SK-N-SH (cell line): ENCODE measurements around the gene F13B. TPM values are rescaled to one million over a fixed set of nuclear protein-coding genes. Genes with fewer than 3 reads are reported as not detected.

Experiments used
- CTCF ChIA-PET: fragments of 300-600, 350-600 bp; formaldehyde crosslinking; extraction: SDS; loops from one replicate; lab custom pipeline; 2021; lab: Yijun Ruan, JAX
- POLR2A ChIA-PET: fragments of 350-600 bp; sonication (Branson Sonifier 250); formaldehyde crosslinking; extraction: SDS; loops from one replicate; lab custom pipeline; 2020; ENCODE audit warnings: antibody characterized with exemption, inconsistent platforms; lab: Yijun Ruan, JAX
- DNase-seq: peaks from one replicate; pipeline ENCODE4 v3.0.0; 2012
- H2AFZ ChIP-seq: fragments of 200-600 bp; sonication (generic); 2 replicates; pipeline ENCODE4 v1.8.1; 2016; ENCODE audit warnings: antibody characterized with exemption, mild to moderate bottlenecking, low read depth
- H3F3A ChIP-seq: fragments of 200-600 bp; sonication (generic); replicated peaks from 2 replicates; pipeline ENCODE3; 2016; ENCODE audit warnings: antibody characterized with exemption, mild to moderate bottlenecking; ENCODE audit not compliant: insufficient read depth
- H3K27ac ChIP-seq, 2 experiments: fragments of 200-500 bp in 1 of 2; fragments of 200-600 bp in 1 of 2; sonication (Bioruptor generic) in 1 of 2; sonication (generic), shearing (Covaris generic) in 1 of 2; 2 replicates each; pipeline versions ENCODE4 v1.5.1 to v1.6.1; 2014 to 2016; ENCODE audit warnings: low read depth in 2 of 2, inconsistent platforms in 1 of 2, low read length in 1 of 2, mild to moderate bottlenecking in 1 of 2, mixed read lengths in 1 of 2
- H3K27me3 ChIP-seq: fragments of 200-600 bp; sonication (generic), shearing (Covaris generic); 2 replicates; pipeline ENCODE4 v1.6.1; 2016; ENCODE audit warnings: mixed run types; ENCODE audit not compliant: insufficient read depth
- H3K36me3 ChIP-seq, 2 experiments: fragments of 200-500 bp in 1 of 2; fragments of 200-600 bp in 1 of 2; sonication (Bioruptor generic) in 1 of 2; sonication (generic) in 1 of 2; replicated peaks in 1 of 2; 2 replicates each; pipeline versions ENCODE3 to v1.5.1; 2014 to 2016; ENCODE audit warnings: low read length in 1 of 2, mild to moderate bottlenecking in 1 of 2; ENCODE audit not compliant: insufficient read depth in 2 of 2, control insufficient read depth in 1 of 2
- H3K4me1 ChIP-seq, 2 experiments: fragments of 200-500 bp in 1 of 2; fragments of 200-600 bp in 1 of 2; sonication (Bioruptor generic) in 1 of 2; sonication (generic), shearing (Covaris generic) in 1 of 2; 2 replicates each; pipeline versions ENCODE4 v1.5.1 to v1.6.1; 2014 to 2016; ENCODE audit warnings: low read depth in 1 of 2, low read length in 1 of 2, mixed run types in 1 of 2; ENCODE audit not compliant: insufficient read depth in 2 of 2, control insufficient read depth in 1 of 2
- H3K4me2 ChIP-seq: fragments of 200-600 bp; sonication (generic), shearing (Covaris generic); 2 replicates; pipeline ENCODE4 v1.6.1; 2017; ENCODE audit warnings: mixed run types
- H3K4me3 ChIP-seq, 2 experiments: fragments of 200-500 bp in 1 of 2; fragments of 200-600 bp in 1 of 2; sonication (Bioruptor generic) in 1 of 2; sonication (generic), shearing (Covaris generic) in 1 of 2; 2 replicates each; pipeline versions ENCODE4 v1.5.1 to v1.8.1; 2014 to 2016; ENCODE audit warnings: low read depth in 2 of 2, inconsistent platforms in 1 of 2, low read length in 1 of 2, mild to moderate bottlenecking in 1 of 2, mixed read lengths in 1 of 2, moderate library complexity in 1 of 2
- H3K79me2 ChIP-seq: fragments of 200-600 bp; sonication (generic); 2 replicates; pipeline ENCODE4 v1.8.1; 2017; ENCODE audit warnings: mild to moderate bottlenecking; ENCODE audit not compliant: insufficient read depth
- H3K9ac ChIP-seq: fragments of 200-600 bp; sonication (generic); 2 replicates; pipeline ENCODE4 v1.6.1; 2017; ENCODE audit warnings: mixed run types
- H3K9me2 ChIP-seq: fragments of 200-600 bp; sonication (generic); 2 replicates; pipeline ENCODE4 v1.6.1; 2017; ENCODE audit warnings: mixed run types
- H3K9me3 ChIP-seq: fragments of 200-600 bp; sonication (generic); 2 replicates; pipeline ENCODE4 v1.6.1; 2017; ENCODE audit warnings: mixed run types, mild to moderate bottlenecking, moderate library complexity
- H4K20me1 ChIP-seq: fragments of 200-600 bp; sonication (generic); 2 replicates; pipeline ENCODE4 v1.6.1; 2017; ENCODE audit warnings: mild to moderate bottlenecking, mixed run types; ENCODE audit not compliant: insufficient read depth
- EP300 ChIP-seq, 2 experiments: IDR thresholded peaks; 2 replicates each; pipeline versions ENCODE4 v1.4.0 to v1.6.1; 2012; ENCODE audit warnings: borderline replicate concordance in 1 of 2, low read depth in 1 of 2, low read length in 1 of 2
- FOSL2 ChIP-seq: IDR thresholded peaks from 2 replicates; pipeline ENCODE4 v1.4.0; 2012; ENCODE audit warnings: low read depth, mild to moderate bottlenecking, moderate library complexity, borderline replicate concordance
- FOXJ3 ChIP-seq: sonication (generic); formaldehyde crosslinking; IDR thresholded peaks from 2 replicates; pipeline ENCODE4 v1.5.1; 2020; ENCODE audit warnings: mild to moderate bottlenecking, missing genetic modification reagents
- GABPA ChIP-seq: IDR thresholded peaks from 2 replicates; pipeline ENCODE4 v1.4.0; 2012; ENCODE audit warnings: low read depth, mild to moderate bottlenecking
- JUND ChIP-seq: IDR thresholded peaks from 2 replicates; pipeline ENCODE4 v1.4.0; 2012
- MEF2A ChIP-seq: IDR thresholded peaks from 2 replicates; pipeline ENCODE4 v1.4.0; 2012; ENCODE audit warnings: low read depth, borderline replicate concordance
- MXI1 ChIP-seq: IDR thresholded peaks from 2 replicates; pipeline ENCODE4 v1.6.1; 2012; ENCODE audit warnings: mild to moderate bottlenecking, low read depth, low read length, improper control_type of control experiment
- RAD21 ChIP-seq: IDR thresholded peaks from 2 replicates; pipeline ENCODE4 v1.6.1; 2012; ENCODE audit warnings: mild to moderate bottlenecking, low read length
- RCOR1 ChIP-seq: fragments of 150-350 bp; IDR thresholded peaks from 2 replicates; pipeline ENCODE4 v1.6.1; 2017; ENCODE audit warnings: antibody characterized with exemption, low read length
- REST ChIP-seq: IDR thresholded peaks from 2 replicates; pipeline ENCODE4 v1.6.1; 2012; ENCODE audit warnings: mild to moderate bottlenecking, low read depth, low read length, moderate library complexity
- RXRA ChIP-seq: IDR thresholded peaks from 2 replicates; pipeline ENCODE4 v1.4.0; 2012; ENCODE audit warnings: low read depth, mild to moderate bottlenecking, borderline replicate concordance
- TEAD4 ChIP-seq: IDR thresholded peaks from 2 replicates; pipeline ENCODE4 v1.4.0; 2012; ENCODE audit warnings: mild to moderate bottlenecking, borderline replicate concordance; ENCODE audit not compliant: insufficient read depth
- YY1 ChIP-seq: IDR thresholded peaks from 2 replicates; pipeline ENCODE4 v1.4.0; 2012; ENCODE audit warnings: low read depth, mild to moderate bottlenecking
- WGBS: methylation state at CpG from one replicate; pipeline ENCODE4 v1.1.6; 2017; ENCODE audit warnings: low lambda C conversion rate; 5-methylcytosine and 5-hydroxymethylcytosine counted together
- polyA plus RNA-seq, 3 experiments: library from polyadenylated mRNA; depleted of rRNA; stranded (reverse); fragments of >200 nt; gene quantifications; 2 replicates each; pipeline ENCODE4 v1.2.3, GENCODE V29; 2012

The F13B gene
- polyA plus RNA-seq, 1 of the 3 experiments (the other 2 are of a cell fraction): not detected

GRCh38 chr1:197003132-197003531, 63.9 kb downstream of the F13B start:
- CTCF ChIA-PET: no interaction called here
- Histone ChIP-seq H3K9me2 (no peaks in the 10 kb centered on the region), H3K27ac (no peak overlapping the region), H2AFZ (no peak overlapping the region), H3K4me3 (no peak overlapping the region), H3K27me3 (no peaks in the 10 kb centered on the region), H3K36me3 (no peaks in the 10 kb centered on the region), H3F3A (no peaks in the 10 kb centered on the region), H3K9ac (no peak overlapping the region), H3K4me1 (no peaks in the 10 kb centered on the region), H4K20me1 (no peaks in the 10 kb centered on the region)
- 44% methylated on average over 2 of the region's 2 CpGs for WGBS
- no peak for TF ChIP-seq YY1
- no peak for TF ChIP-seq RXRA
- no peak for TF ChIP-seq FOSL2
- no peak for TF ChIP-seq TEAD4
- no peak for TF ChIP-seq JUND
- TF ChIP-seq RCOR1: no peak
- TF ChIP-seq MXI1: no peak
- TF ChIP-seq FOXJ3 (CRISPR knock-in tag): no peak
- TF ChIP-seq, all 33 proteins: peak for 0
- no peaks in the 10 kb centered on the region for H3K79me2 ChIP-seq
- no peak for DNase-seq
- no peak overlapping the region for H3K4me2 ChIP-seq
- POLR2A ChIA-PET: no interaction called here
- H3K9me3 ChIP-seq: no peaks in the 10 kb centered on the region

DNA sequence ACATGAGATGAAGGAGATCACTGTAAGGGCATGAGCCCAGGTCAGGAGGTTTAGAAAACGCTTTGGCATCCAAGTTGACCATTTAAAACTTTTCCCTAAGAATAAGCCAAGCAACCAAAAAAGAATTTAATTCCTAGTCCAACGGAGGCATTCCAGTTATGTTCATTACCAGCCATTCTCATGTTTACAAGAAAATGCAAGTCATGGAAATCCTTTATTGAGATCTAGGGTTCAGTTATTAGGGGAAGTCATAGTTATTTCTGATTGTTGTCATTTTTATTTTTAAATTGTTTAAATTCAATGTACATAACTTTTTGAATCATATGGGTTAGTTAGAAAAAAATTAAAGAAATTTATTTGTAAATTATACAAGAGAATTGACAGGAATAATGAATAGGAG, 65.2 kb downstream of the F13B start:
- ChIA-PET POLR2A (no interaction called here), CTCF (interaction anchor here (0.5 kb wide), 1 partner anchor 1592 kb away, joined by 4 read pairs; no protein-coding TSS in a partner anchor)
- H3K9me3 ChIP-seq: no peaks in the 10 kb centered on the region
- H3K27ac ChIP-seq: no peak overlapping the region
- H3K4me1 ChIP-seq: no peaks in the 10 kb centered on the region; a peak in 1 of 4 replicates
- WGBS: 21% methylated on average over 2 of the region's 2 CpGs
- no peaks in the 10 kb centered on the region for H3K36me3 ChIP-seq
- no peak overlapping the region for H2AFZ ChIP-seq
- no peaks in the 10 kb centered on the region for H4K20me1 ChIP-seq
- no peak for TF ChIP-seq MXI1
- no peak for TF ChIP-seq REST
- TF ChIP-seq MEF2A: no peak
- no peak for TF ChIP-seq EP300 (IDR thresholded peaks at IDR 0.05; ENCODE audit: borderline replicate concordance in 1 of 2, low read depth in 1 of 2, low read length in 1 of 2)
- no peak for TF ChIP-seq RXRA
- no peak for TF ChIP-seq GABPA
- no peak for TF ChIP-seq RAD21
- no peak overlapping the region for H3K4me3 ChIP-seq
- no peak for DNase-seq
- H3K79me2 ChIP-seq: no peaks in the 10 kb centered on the region
- H3K9me2 ChIP-seq: no peaks in the 10 kb centered on the region
- no peaks in the 10 kb centered on the region for H3F3A ChIP-seq
- H3K9ac ChIP-seq: no peak overlapping the region
- H3K4me2 ChIP-seq: no peak overlapping the region
- no peaks in the 10 kb centered on the region for H3K27me3 ChIP-seq
